ENCODE data around the gene ZNF30. TPM values are rescaled to one million over a fixed set of nuclear protein-coding genes. Genes with fewer than 3 reads are reported as not detected.

The ZNF30 gene
- total RNA-seq, 1 experiment from 2014 or later, result 8.3 TPM

- Histone ChIP-seq H2AFZ (ENCODE audit: low read length) (no peak overlapping the region), H3K9me3 (ENCODE audit: control insufficient read depth, low read depth, low read length) (peaks cover 39% of the 10 kb centered on the region), H4K20me1 (ENCODE audit: control insufficient read depth, insufficient read depth, insufficient read length) (no peaks in the 10 kb centered on the region), H4K8ac (replicated peaks; ENCODE audit: insufficient read length, low read depth, low read length) (no peak overlapping the region), H2BK5ac (ENCODE audit: insufficient read length, low read length) (no peak overlapping the region), H3K9ac (ENCODE audit: extremely low read depth, insufficient read length, low read length) (no peak overlapping the region), H3K27ac (ENCODE audit: insufficient read length, low read depth, low read length) (no peak overlapping the region), H3K4ac (ENCODE audit: low read depth, low read length) (no peak overlapping the region), H2BK20ac (ENCODE audit: low read depth, low read length, poor library complexity, severe bottlenecking) (no peak overlapping the region), H3T11ph (ENCODE audit: low read length) (no peak overlapping the region), H4K5ac (ENCODE audit: insufficient read length, low read depth, low read length) (no peak overlapping the region), H3K4me1 (ENCODE audit: insufficient read depth, low read length) (peaks cover 6% of the 10 kb centered on the region; the same call in 1 of the 2 replicates), H3K27me3 (ENCODE audit: insufficient read depth, low read length) (no peaks in the 10 kb centered on the region), H2AK5ac (ENCODE audit: insufficient read length, low read length) (no peak overlapping the region), H3K4me2 (ENCODE audit: insufficient read depth, insufficient read length, low read length) (no peak overlapping the region), H3K23me2 (ENCODE audit: insufficient read length, low read depth, low read length, poor library complexity, severe bottlenecking) (peaks cover 6% of the 10 kb centered on the region), H3K23ac (ENCODE audit: insufficient read length, low read depth, low read length) (no peak overlapping the region), H2BK15ac (ENCODE audit: low read depth, low read length) (no peak overlapping the region), H3K56ac (ENCODE audit: insufficient read length, low read depth, low read length) (no peak overlapping the region), H2BK120ac (ENCODE audit: low read depth, low read length, poor library complexity, severe bottlenecking) (no peak overlapping the region), H2BK12ac (ENCODE audit: insufficient read length, low read depth, low read length) (no peak overlapping the region), H4K91ac (ENCODE audit: insufficient read length, low read depth, low read length) (no peak overlapping the region), H3K18ac (ENCODE audit: insufficient read length, low read depth, low read length) (no peak overlapping the region), H3K79me1 (ENCODE audit: insufficient read depth, low read depth, low read length, poor library complexity, severe bottlenecking) (no peaks in the 10 kb centered on the region), H3K79me2 (ENCODE audit: insufficient read depth, low read length) (peaks cover 2% of the 10 kb centered on the region; the same call in 1 of the 2 replicates), H3K14ac (ENCODE audit: insufficient read depth, low read length) (no peak overlapping the region)
- no peak for DNase-seq
- peaks cover 57 to 63% (median 57%) of the 10 kb centered on the region in 3 experiments for H3K36me3 Mint-ChIP-seq (ENCODE audit: insufficient read depth in 1 of 3, low read depth in 3 of 3)
- H3K4me3 Mint-ChIP-seq, result no peak overlapping the region
- peaks cover 12 to 18% of the 10 kb centered on the region in 2 experiments for H3K4me1 Mint-ChIP-seq
- no peak for TF ChIP-seq CTCF (conservative IDR thresholded peaks at IDR 0.05)
- WGBS (ENCODE audit: extremely low coverage, insufficient read length, low lambda C conversion rate), result no CpG with 5 or more reads among the region's 12 CpGs
- no peak overlapping the region for H3K27ac Mint-ChIP-seq
- peaks cover 26% of the 10 kb centered on the region for H3K27me3 Mint-ChIP-seq (ENCODE audit: low read depth)
- peaks cover 50 to 64% of the 10 kb centered on the region in 2 experiments for H3K9me3 Mint-ChIP-seq
Measured at GRCh38 chr19:34960940-34961679, 34.4 kb downstream of the ZNF30 start.

All from H9 (cell line).